Lower leg skin (tissue), 3 donors: Measurements from ENCODE around the gene TBX4.

Experiments used
- CTCF ChIP-seq, 3 donors: fragments of 450-650 bp; IDR thresholded peaks; one replicate each; pipeline ENCODE4 v1.5.1; 2016; ENCODE audit warnings: antibody characterized with exemption in 3 of 3, mild to moderate bottlenecking in 3 of 3, moderate library complexity in 2 of 3
- POLR2A ChIP-seq, 2 donors: fragments of 450-650 bp; IDR thresholded peaks; one replicate each; pipeline ENCODE4 v1.6.1; 2016 to 2017; ENCODE audit warnings: antibody characterized with exemption in 2 of 2, mild to moderate bottlenecking in 1 of 2, moderate library complexity in 1 of 2

GRCh38 chr17:61457226-61457983 is 5.2 kb downstream of the TBX4 start:
- TF ChIP-seq CTCF (IDR thresholded peaks at IDR 0.05) (no peak), POLR2A (IDR thresholded peaks at IDR 0.05) (no peak)
